HG02870 (cell line): ENCODE data around the gene PLIN4.

Experiments used
- ATAC-seq: cut with Tn5 transposase; IDR thresholded peaks from one replicate; pipeline ENCODE4 v1.9.1; 2021; ENCODE audit warnings: mild to moderate bottlenecking, moderate library complexity; ENCODE audit not compliant: unreplicated experiment

Gene PLIN4

GRCh38 chr19:4507804-4508203 is 10.5 kb downstream of the PLIN4 start:
- no peak for ATAC-seq

DNA sequence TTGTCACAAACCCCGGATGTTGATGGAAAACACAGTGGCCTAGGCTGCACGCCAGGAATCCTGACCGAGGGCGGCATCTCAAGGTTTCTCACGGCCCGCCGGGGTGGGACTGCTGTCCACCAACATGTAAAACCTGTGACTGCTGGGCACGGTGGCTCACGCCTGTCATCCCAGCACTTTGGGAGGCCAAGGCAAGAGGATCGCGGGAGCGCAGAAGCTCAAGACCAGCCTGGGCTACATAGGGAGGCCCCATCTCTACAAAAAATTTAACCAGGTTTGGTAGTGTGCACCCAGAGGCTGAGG is 11.2 kb downstream of the PLIN4 start:
- no peak for ATAC-seq

DNA sequence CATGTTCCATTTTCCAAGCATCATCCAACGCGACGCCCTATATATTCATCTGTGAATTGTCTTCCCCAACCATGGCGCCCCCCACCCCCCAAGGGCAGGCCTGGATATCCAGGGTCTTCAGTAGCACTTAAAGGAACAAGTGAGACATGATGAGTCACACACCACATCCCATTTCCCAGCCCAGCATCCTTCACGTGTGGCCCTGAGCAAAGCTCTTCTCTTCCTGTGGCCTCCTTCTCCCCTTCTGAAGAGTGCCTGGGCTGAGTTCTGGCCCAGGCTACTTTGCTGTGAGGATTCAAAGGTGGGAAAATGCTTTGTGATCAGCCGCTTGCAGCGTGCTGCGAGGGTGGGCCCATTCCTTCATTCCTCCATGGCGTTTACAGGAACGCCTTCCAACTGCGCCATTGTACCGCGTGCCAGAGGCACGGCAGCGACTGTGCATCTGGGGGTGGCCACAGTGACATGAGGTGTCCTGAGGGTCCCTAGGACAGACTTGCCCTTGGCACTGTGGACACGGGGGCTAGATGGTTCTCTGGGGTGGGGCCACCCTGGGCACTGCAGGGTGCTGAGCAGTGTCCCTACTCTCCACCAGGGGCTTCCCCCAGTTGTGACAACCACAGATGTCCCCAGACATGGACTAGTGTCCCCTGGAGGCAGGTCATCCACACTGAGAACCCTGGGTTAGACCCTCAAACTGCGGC is 11.7 kb downstream of the PLIN4 start:
- ATAC-seq, result no peak

- ATAC-seq, result no peak
Measured at GRCh38 chr19:4505570-4506448, 12.5 kb downstream of the PLIN4 start.

DNA sequence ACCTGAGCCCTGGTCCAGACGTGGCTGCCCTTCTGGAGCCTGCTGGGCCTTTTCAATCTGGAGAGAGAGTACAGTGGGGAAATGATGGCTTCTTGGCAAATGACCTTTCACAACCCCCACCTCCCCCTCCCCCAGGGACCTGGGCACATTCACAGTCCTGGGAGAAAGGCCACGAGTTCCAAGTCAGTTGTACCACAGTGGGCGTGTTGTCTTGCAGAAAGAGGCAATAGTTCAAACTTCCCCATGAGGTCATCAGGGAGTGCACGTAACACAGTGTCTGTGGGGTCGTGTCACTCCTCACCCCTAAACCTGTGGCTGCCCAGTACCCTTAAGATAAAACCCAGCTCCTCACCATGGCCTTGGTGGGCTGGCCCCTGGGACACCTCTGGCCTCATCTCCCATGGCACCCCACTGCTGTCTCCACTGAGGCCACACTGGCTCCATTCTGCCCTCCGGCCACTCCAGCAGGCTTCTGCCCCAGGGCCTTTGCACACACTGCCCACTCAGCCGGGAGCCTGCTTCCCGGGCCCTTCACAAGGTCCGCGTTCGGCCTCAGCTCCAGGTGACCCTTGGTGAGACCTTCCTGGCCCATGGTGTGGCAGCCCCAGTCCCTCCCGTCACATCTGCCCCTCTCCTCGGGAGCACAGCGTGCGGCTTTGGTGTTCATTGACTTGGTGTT is 13.3 kb downstream of the PLIN4 start:
- no peak for ATAC-seq

DNA sequence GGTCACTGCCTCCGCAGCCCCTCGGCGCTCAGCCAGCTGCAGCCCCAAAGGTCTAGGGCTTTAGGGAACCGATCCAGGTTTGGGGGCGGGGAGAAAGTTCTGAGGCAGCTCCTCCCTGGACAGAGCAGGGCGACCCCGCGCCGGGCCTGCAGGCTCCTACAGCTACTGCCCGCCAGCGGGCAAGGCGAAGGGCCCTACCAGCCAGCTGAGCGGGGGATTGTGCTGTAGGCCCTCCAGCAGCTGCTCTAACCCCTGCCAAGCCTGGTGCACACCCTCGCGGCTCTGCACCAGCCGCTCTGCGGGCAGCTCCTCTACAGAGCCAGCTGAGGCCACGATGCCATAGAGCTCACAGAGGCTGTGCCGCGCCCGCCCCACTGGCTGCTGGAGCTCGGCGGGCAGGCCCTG is 14.0 kb downstream of the PLIN4 start:
- no peak for ATAC-seq

DNA sequence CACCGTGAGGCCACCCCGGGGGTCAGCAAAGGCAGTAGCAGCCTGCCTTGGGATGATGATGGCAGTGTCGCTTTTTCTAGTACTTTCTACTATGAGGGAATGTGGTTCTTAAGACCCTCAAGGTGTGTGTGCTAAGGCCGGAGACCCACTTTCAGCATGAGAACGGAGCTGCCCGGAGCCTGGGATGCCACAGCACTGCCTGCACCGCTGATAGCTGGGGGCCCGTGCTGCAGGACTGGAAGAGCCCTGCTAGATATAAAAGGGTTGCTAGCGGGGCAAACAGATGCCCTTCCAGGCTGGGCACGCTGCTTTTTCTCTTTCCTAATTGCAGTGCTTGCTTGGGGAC is 14.5 kb downstream of the PLIN4 start:
- no peak for ATAC-seq

DNA sequence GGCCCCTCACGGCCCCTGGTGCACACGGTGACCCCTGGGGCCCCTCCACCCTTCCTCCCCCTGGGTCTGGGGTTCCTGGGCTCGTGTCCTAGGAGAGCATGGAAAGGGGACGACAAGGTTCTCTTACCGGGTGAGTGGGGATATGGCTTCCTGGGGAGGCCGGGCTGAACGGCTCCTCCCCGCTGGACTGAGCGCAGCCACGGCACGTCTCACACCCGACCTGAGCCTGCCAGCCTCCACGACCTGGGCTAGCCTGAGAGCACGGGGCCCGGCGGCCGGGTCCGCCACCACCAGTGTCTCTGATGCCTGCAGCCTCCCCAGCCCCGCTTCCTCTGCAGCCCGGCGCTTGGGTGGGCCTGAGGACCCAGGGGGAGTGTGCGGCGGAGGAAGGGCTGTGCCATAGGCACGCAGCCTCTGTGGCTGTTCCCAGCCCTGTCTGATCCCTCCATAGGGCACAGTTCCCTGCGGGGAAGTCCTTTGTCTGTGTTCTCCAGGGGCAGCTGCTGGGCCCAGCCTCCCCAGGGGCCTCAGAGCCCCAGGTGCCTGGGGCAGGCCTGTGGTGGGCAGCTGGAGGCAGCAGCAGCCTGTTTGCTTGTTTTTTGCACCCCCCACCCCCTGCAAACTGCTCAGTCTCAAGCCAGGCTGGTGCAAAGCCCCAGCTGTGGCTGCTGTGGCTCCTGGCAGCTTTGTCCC is 15.0 kb downstream of the PLIN4 start:
- ATAC-seq, result no peak

GRCh38 chr19:4502282-4503131 is 15.8 kb downstream of the PLIN4 start:
- no peak for ATAC-seq

GRCh38 chr19:4501691-4502090 is 16.6 kb downstream of the PLIN4 start:
- ATAC-seq, result no peak

DNA sequence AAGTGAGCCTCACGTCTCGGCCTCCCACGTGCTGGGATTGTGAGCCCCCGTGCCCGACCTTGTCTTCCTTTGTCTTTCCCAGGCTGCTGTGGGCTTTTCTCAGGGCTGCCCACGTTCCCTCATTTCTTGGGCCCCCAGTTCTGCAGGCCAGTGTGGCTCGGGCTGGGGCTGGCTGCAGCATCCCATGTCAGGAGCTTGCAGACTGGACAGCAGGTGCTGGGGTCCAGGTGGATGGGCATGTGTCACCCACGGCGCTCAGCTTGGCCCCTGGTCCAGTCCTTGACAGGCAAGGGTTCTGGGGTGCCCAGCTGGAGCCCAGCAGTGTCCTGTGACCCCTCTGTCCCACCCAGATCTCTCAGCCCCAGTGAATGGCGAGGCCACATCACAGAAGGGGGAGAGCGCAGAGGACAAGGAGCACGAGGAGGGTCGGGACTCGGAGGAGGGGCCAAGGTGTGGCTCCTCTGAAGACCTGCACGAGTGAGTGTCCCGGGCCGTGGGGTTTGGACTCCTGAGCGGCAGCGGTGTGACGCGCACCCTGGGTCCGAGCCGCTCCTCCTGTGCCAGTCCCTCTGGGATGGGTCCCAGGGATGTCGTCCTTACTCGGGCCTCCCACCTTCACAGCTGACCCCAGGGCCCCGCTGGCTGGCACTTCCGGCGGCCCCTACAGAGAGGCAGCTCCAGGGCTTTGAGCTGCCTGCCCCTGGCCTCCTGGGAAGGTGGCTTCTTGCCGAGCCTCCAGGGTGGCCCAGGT is 17.3 kb downstream of the PLIN4 start:
- no peak for ATAC-seq

DNA sequence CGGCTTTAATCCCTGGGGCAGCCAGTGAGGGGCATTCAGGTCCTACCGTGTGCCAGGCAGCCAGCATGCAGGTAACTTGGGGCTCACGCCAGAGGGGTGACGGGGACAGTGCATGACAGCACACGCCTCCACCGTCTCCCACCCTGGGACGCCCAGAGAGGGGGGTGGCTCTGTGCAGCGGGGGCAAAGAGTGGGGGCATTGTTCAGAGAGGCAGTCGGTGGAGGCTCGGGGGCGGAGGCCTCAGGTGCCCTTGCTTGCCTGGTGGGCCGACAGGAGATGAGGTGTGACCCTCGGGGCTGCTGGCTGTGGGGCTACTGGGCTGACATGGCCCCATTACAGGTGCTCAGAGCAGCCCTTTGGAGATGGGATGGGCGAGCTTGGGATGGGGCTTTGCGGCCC is 18.4 kb downstream of the PLIN4 start:
- no peak for ATAC-seq

DNA sequence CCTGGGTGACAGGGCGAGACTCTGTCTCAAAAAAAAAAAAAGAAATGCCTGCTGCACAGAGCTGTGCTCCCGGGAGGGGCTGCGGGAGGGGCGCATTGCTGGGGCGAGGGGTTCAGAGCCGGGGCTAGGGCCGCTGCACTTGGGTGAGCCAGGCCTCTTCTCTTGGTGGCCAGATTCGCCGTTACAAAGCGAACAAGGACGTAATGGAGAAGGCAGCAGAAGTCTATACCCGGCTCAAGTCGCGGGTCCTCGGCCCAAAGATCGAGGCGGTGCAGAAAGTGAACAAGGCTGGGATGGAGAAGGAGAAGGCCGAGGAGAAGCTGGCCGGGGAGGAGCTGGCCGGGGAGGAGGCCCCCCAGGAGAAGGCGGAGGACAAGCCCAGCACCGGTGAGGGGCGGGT is 19.0 kb downstream of the PLIN4 start:
- ATAC-seq, result no peak

GRCh38 chr19:4498694-4499093 is 19.6 kb downstream of the PLIN4 start:
- ATAC-seq, result no peak

DNA sequence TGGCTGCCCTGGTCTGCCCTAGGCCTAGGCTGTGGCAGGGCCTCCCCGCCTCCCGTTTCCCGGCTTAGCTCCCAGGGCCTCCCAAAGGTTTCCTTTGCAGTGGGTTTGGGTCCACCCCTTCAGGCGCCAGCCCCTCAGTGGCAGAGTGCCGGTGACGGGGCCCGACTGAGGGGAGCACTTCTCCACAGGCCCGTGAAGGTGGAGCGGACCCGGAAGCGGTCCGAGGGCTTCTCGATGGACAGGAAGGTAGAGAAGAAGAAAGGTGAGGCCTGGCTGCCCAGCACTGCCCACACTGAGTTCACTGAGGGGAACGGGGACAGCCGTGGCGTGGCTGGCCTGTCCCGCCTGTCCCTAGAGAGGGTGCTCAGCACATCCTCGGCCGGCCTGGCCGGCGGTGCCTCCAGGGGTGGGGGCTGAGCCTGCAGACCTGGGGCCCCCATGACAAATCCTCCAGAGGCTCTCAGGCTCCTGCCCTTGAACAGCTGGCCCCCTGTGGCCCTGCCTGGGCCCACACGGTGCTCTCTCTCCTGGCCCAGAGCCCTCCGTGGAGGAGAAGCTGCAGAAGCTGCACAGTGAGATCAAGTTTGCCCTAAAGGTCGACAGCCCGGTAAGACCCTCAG is 20.4 kb downstream of the PLIN4 start:
- ATAC-seq, result no peak

GRCh38 chr19:4496304-4496703 is 22.0 kb downstream of the PLIN4 start:
- ATAC-seq, result no peak

DNA sequence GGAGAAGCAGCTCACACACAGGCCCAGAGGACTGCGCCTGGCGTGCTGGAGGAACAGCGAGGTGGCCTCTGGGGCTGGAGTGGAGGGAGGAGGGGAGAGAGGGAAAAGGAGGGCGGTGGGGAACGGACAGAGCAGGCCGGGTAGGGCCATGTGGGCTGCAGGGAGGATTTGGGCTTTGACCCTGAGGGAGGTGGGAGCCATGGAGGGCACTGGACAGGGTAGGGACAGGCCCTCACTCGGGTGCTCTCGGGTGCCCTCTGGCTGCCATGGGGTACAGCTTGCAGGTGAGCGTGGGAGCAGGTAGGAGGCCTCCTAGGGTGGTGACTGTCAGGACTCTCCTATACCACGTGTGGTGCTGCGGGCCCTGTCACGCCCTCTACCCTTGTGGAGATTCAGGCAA is 22.8 kb downstream of the PLIN4 start:
- ATAC-seq, result no peak

- ATAC-seq, result no peak
Measured at GRCh38 chr19:4494691-4495064, 23.6 kb downstream of the PLIN4 start.

DNA sequence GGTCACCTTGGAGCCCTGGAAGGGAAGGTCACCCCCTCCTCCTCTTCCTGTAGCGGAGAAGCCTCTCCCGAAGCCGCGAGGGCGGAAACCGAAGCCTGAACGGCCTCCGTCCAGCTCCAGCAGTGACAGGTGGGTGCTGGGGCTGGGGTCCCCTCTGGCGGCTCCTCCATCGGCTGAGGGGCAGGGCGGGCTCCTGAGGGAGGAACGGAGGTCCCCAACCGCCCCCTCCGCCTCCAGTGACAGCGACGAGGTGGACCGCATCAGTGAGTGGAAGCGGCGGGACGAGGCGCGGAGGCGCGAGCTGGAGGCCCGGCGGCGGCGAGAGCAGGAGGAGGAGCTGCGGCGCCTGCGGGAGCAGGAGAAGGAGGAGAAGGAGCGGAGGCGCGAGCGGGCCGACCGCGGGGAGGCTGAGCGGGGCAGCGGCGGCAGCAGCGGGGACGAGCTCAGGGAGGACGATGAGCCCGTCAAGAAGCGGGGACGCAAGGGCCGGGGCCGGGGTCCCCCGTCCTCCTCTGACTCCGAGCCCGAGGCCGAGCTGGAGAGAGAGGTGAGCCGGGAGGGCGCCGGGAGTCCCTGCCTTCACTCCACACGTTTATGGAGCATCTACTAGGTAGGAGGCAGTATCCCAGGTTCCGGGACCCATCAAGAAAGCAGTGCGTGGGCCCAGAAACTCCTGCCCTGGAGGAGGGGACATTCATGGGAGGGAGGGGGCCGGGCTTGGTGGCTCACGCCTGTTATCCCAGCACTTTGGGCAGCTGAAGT is 24.2 kb downstream of the PLIN4 start:
- no peak for ATAC-seq
